ENCODE results near the gene OPN3. TPM values are rescaled to one million over a fixed set of nuclear protein-coding genes. Genes with fewer than 3 reads are reported as not detected.

The OPN3 gene
- total RNA-seq, 6 donors from 2014 or later, result 11.5 to 63.4 (median 30.2) TPM

DNA sequence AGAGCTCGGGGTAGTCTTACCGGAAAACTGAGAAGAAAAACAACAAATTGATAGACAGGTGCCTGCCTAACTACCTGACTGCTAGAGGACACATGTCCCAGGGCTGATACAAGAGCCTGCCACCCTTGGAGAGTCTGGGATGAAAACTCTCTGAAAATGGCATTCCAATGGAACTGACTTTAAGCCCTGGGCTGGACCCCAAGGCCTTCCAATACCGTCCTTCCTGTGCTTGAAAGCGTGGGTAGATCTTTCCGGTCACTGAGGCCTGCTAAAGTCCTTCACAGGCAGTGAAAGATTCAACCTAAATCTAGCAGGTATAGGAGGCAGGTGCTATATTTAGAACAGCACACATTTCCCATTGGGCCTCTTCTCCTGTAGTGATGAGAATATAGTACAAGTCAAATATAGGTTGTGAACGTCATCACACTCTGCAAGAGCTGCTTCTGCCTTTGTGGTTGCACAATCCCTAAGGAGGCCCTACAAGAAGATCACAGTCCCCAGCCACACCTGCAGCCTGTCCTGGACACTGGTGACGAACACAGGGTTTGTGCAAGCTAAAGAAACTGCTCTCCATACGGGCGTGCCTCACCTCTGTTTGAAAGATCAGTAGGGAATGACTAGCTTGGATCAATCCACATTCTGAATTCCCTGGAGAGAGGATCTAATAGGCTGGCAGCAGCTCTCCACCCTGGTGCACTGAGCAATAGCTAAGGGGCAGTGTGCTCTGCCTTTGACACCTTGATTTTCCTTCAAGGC lies 876 bp upstream of the OPN3 start:
- 77 to 87% methylated on average over 9 of the region's 9 CpGs for WGBS, 2 donors
- TF ChIP-seq, protein P1, sequence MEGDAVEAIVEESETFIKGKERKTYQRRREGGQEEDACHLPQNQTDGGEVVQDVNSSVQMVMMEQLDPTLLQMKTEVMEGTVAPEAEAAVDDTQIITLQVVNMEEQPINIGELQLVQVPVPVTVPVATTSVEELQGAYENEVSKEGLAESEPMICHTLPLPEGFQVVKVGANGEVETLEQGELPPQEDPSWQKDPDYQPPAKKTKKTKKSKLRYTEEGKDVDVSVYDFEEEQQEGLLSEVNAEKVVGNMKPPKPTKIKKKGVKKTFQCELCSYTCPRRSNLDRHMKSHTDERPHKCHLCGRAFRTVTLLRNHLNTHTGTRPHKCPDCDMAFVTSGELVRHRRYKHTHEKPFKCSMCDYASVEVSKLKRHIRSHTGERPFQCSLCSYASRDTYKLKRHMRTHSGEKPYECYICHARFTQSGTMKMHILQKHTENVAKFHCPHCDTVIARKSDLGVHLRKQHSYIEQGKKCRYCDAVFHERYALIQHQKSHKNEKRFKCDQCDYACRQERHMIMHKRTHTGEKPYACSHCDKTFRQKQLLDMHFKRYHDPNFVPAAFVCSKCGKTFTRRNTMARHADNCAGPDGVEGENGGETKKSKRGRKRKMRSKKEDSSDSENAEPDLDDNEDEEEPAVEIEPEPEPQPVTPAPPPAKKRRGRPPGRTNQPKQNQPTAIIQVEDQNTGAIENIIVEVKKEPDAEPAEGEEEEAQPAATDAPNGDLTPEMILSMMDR (IDR thresholded peaks at IDR 0.05), result no peak
- TF ChIP-seq EP300 (IDR thresholded peaks at IDR 0.05), result no peak
- TF ChIP-seq POLR2A (IDR thresholded peaks at IDR 0.05), result no peak
- TF ChIP-seq POLR2AphosphoS5 (IDR thresholded peaks at IDR 0.05), result no peak
- ATAC-seq (ENCODE audit: low FRiP score in 2 of 2), result no peak
- no peak for DNase-seq
- H3K27me3 ChIP-seq, result no peaks in the 10 kb centered on the region
- H3K36me3 ChIP-seq, result no peaks in the 10 kb centered on the region
- peaks cover 12 to 25% (median 20%) of the 10 kb centered on the region in 4 donors for H3K4me1 ChIP-seq
- H3K27ac ChIP-seq, result peak overlapping the region; percentile 25 to 88 (median 40)
- no peaks in the 10 kb centered on the region for H3K9me3 ChIP-seq
- peak overlapping the region in 3 of 4 donors; percentile 77 to 95 (median 81) for H3K4me3 ChIP-seq

DNA sequence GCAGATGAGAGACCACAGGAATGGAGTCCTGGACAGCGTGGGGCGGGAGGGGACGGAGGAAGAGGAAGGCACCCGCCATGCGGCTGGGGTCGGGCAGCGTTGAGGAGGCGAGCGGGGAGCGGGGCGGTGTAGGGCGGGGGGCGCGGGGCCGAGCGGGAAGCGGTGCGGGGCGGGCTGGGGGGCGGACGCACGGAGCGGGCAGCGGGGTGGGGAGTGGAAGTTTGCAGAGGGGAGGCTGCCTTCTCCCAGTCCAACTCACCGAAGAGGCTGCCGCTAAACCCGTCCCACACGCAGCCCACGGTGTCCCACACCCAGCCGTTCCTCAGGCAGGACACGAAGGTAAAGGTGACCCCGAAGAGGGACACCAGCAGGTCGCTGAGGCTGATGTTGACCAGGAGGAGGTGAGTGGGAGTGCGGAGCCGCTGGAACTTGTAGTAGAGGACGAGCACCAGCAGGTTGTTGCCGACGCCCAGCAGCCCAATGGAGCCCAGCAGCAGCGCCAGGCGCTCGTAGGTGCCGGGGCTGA lies 483 bp downstream of the OPN3 start:
- DNase-seq (peak; percentile 36 to 89), ATAC-seq (ENCODE audit: low FRiP score in 2 of 2) (peak; percentile 38 to 39)
- no peaks in the 10 kb centered on the region for H3K9me3 ChIP-seq
- H3K36me3 ChIP-seq, result peaks cover 0 to 7% (median 0%) of the 10 kb centered on the region in 4 donors
- 0% methylated on average over 21 to 24 of the region's 42 CpGs for WGBS, 2 donors
- H3K27ac ChIP-seq, result peak overlapping the region; percentile 79 to 91 (median 88)
- TF ChIP-seq POLR2AphosphoS5 (IDR thresholded peaks at IDR 0.05), result no peak
- no peak for TF ChIP-seq POLR2A (IDR thresholded peaks at IDR 0.05)
- TF ChIP-seq EP300 (IDR thresholded peaks at IDR 0.05), result no peak
- TF ChIP-seq, protein P1 (IDR thresholded peaks at IDR 0.05), result no peak
- H3K27me3 ChIP-seq, result no peaks in the 10 kb centered on the region
- H3K4me3 ChIP-seq, result peak overlapping the region; percentile 77 to 95 (median 86)
- peaks cover 12 to 25% (median 20%) of the 10 kb centered on the region in 4 donors for H3K4me1 ChIP-seq

DNA sequence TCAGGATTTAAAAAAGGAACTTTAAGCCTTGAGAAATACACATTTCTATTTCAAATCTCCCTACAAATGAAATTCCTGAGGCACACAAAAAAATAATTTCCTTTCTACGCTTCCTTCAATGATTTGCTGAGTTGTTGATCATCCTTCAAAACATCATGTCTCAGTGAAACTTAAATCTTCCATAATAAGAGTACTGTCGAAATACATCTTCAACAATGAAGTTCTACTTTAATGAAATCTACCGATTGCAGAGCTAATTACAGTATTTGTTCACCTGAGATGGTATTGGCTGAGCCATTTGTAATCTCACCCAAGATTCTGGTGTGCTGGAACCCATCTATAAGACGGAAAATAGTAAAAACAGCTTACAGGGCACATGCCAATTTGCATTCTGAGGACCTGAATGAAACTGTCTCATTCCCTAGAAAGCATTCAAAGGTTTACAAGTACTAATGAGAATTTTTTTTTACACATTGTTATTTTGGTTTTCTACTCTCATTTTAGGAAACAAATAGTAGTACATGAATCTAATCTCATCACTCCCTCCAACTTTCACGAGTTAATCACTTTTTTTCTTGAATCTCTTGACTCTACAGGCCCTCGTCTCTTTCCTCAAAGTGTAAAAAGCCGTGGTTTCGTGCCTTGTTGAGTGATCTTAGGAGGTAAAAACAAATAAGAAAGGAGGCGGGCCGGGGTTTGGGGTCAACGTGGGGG lies 1.1 kb downstream of the OPN3 start:
- DNase-seq, result no peak

DNA sequence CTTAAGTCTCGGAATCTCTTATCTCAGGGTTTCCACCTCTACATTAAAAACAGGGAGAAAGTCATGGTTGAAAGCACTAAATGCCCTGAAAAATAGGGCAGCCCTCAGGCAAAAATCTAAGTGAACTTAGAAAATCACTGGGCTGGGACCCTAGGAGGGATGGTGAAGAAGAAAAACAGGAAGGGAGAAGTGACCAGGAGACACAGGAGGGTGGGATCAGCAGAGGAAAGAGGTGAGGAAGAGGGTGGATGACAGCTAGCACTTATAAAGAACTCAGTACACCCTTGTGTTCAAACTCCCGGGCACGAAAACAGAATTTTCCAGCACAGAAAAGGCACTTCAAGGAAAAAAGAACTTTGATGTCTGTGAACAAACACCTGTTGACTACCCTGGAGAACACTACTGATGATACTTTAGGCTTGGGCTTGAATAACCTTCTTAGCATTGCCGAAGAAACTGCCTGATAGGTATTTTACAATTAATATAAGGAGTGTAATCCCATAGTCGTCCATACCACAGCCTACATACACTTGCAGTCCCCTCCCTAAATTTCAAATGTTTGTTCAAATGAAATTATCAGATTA lies 2.0 kb downstream of the OPN3 start:
- peak overlapping the region in 1 of 4 donors; percentile 5 for H3K27ac ChIP-seq
- peak overlapping the region in 1 of 4 donors; percentile 17 for H3K4me3 ChIP-seq
- DNase-seq (no peak), ATAC-seq (ENCODE audit: low FRiP score in 2 of 2) (no peak)
- no peak for TF ChIP-seq POLR2AphosphoS5 (IDR thresholded peaks at IDR 0.05)
- no peak for TF ChIP-seq EP300 (IDR thresholded peaks at IDR 0.05)
- TF ChIP-seq, protein P1 (IDR thresholded peaks at IDR 0.05), result no peak
- TF ChIP-seq POLR2A (IDR thresholded peaks at IDR 0.05), result no peak
- H3K9me3 ChIP-seq, result no peaks in the 10 kb centered on the region
- no peaks in the 10 kb centered on the region for H3K27me3 ChIP-seq
- peaks cover 0 to 10% (median under 1%) of the 10 kb centered on the region in 4 donors for H3K36me3 ChIP-seq
- WGBS, 2 donors, result 73 to 80% methylated on average over 5 of the region's 5 CpGs
- H3K4me1 ChIP-seq, result peaks cover 12 to 25% (median 20%) of the 10 kb centered on the region in 4 donors

More for the DNA sequence above, 1.1 kb downstream of the OPN3 start:
- H3K36me3 ChIP-seq, result peaks cover 0 to 10% (median under 1%) of the 10 kb centered on the region in 4 donors
- peaks cover 12 to 25% (median 20%) of the 10 kb centered on the region in 4 donors for H3K4me1 ChIP-seq
- no peaks in the 10 kb centered on the region for H3K27me3 ChIP-seq
- no peak for ATAC-seq (ENCODE audit: low FRiP score in 2 of 2)
- no peak for TF ChIP-seq EP300 (IDR thresholded peaks at IDR 0.05)
- TF ChIP-seq, protein P1 (IDR thresholded peaks at IDR 0.05), result no peak
- TF ChIP-seq POLR2AphosphoS5 (IDR thresholded peaks at IDR 0.05), result no peak
- TF ChIP-seq POLR2A (IDR thresholded peaks at IDR 0.05), result no peak
- peak overlapping the region; percentile 77 to 95 (median 86) for H3K4me3 ChIP-seq
- peak overlapping the region in 3 of 4 donors; percentile 87 to 91 (median 88) for H3K27ac ChIP-seq
- WGBS, 2 donors, result 13 to 15% methylated on average over 11 of the region's 11 CpGs
- H3K9me3 ChIP-seq, result no peaks in the 10 kb centered on the region

Measured in upper lobe of left lung (tissue), 6 donors.